ENCODE data around the gene SPATA17. TPM values are rescaled to one million over a fixed set of nuclear protein-coding genes. Genes with fewer than 3 reads are reported as not detected.

The SPATA17 gene
- total and polyA plus RNA-seq, 2 donors (not counting 3 experiments of a cell fraction or from before 2014, with no cell fraction given) = not detected

DNA sequence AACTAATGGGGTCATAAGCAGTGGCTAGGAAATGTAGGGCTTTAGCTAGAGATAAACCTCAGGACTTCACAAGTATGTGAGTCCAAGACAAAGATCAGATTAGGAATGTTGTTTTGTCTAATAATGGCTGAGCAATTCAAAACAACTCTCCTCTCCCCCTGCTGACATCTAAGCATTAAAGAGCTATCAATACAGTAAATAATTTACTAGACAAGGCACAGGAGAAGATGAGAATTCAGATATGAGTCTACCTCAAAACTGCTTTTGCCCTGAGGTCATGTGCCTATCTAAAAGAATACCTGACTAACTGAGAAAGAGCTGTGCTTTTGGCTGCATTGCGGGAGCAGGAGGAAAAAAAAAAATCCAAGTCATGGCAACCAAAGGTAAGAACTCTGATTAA, 86.8 kb downstream of the SPATA17 start:
- Histone ChIP-seq H3K36me3 (ENCODE audit: control insufficient read depth in 2 of 2, extremely low read depth in 1 of 2, insufficient read depth in 2 of 2, low read length in 2 of 2) (no peaks in the 10 kb centered on the region), H3K9me3 (replicated peaks; ENCODE audit: control insufficient read depth, insufficient read depth, low read length) (no peaks in the 10 kb centered on the region), H3K27ac (ENCODE audit: insufficient read depth, low read depth, low read length) (no peak overlapping the region), H3K4me3 (replicated peaks in 1 of 3; ENCODE audit: insufficient read depth in 1 of 3, low read depth in 1 of 3, low read length in 3 of 3) (no peak overlapping the region), H4K20me1 (replicated peaks; ENCODE audit: control insufficient read depth, extremely low read depth, insufficient read depth, low read length) (no peaks in the 10 kb centered on the region), H3K4me1 (ENCODE audit: control insufficient read depth, extremely low read depth, insufficient read depth, low read length) (no peaks in the 10 kb centered on the region), H2AFZ (ENCODE audit: low read depth, low read length) (no peak overlapping the region), H3K79me2 (ENCODE audit: control insufficient read depth, insufficient read depth, low read length) (no peaks in the 10 kb centered on the region), H3K9ac (replicated peaks; ENCODE audit: extremely low read depth, insufficient read depth, low read length) (no peak overlapping the region), H3K27me3 (ENCODE audit: control insufficient read depth in 2 of 2, insufficient read depth in 2 of 2, low read length in 2 of 2) (no peaks in the 10 kb centered on the region), H3K4me2 (ENCODE audit: insufficient read depth, low read length) (no peak overlapping the region), H3K9me1 (replicated peaks; ENCODE audit: control insufficient read depth, extremely low read depth, insufficient read depth, low read length) (no peaks in the 10 kb centered on the region)
- TF ChIP-seq, protein P1, sequence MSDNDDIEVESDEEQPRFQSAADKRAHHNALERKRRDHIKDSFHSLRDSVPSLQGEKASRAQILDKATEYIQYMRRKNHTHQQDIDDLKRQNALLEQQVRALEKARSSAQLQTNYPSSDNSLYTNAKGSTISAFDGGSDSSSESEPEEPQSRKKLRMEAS (IDR thresholded peaks at IDR 0.05; ENCODE audit: insufficient read depth, insufficient read length) = no peak
- TF ChIP-seq MYC (IDR thresholded peaks at IDR 0.05; ENCODE audit: low read depth, low read length) = no peak
- TF ChIP-seq JUN (IDR thresholded peaks at IDR 0.05; ENCODE audit: borderline replicate concordance, insufficient read depth, insufficient read length, low read depth) = no peak
- TF ChIP-seq, protein P2, sequence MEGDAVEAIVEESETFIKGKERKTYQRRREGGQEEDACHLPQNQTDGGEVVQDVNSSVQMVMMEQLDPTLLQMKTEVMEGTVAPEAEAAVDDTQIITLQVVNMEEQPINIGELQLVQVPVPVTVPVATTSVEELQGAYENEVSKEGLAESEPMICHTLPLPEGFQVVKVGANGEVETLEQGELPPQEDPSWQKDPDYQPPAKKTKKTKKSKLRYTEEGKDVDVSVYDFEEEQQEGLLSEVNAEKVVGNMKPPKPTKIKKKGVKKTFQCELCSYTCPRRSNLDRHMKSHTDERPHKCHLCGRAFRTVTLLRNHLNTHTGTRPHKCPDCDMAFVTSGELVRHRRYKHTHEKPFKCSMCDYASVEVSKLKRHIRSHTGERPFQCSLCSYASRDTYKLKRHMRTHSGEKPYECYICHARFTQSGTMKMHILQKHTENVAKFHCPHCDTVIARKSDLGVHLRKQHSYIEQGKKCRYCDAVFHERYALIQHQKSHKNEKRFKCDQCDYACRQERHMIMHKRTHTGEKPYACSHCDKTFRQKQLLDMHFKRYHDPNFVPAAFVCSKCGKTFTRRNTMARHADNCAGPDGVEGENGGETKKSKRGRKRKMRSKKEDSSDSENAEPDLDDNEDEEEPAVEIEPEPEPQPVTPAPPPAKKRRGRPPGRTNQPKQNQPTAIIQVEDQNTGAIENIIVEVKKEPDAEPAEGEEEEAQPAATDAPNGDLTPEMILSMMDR (IDR thresholded peaks at IDR 0.05; ENCODE audit: extremely low read depth in 1 of 2, insufficient read depth in 1 of 2, low read depth in 1 of 2, low read length in 2 of 2) = no peak
- no peak for TF ChIP-seq GATA2 (IDR thresholded peaks at IDR 0.05; ENCODE audit: insufficient read depth, insufficient read length, low read depth, low read length)
- no peak for TF ChIP-seq POLR2A (IDR thresholded peaks at IDR 0.05; ENCODE audit: low read depth, low read length)
- TF ChIP-seq EZH2 (IDR thresholded peaks at IDR 0.05; ENCODE audit: borderline replicate concordance, low read depth, low read length, severe bottlenecking) = no peak
- no peak for TF ChIP-seq POLR2AphosphoS5 (IDR thresholded peaks at IDR 0.05; ENCODE audit: insufficient read depth, low read depth, low read length)
- no peak for TF ChIP-seq FOS (IDR thresholded peaks at IDR 0.05; ENCODE audit: borderline replicate concordance, insufficient read depth, low read length)
- FAIRE-seq (no peak), DNase-seq (ENCODE audit: low read depth, low spot score) (no peak)
- dilution Hi-C loops (cut with MboI; ENCODE audit: extremely low pct_ligation_motif_present, low sequenced_read_pairs) = no loop called here
- CTCF ChIA-PET = no interaction called here
- no TSS peak for BruUV-seq (replicated peaks)
- POLR2A ChIA-PET = no interaction called here
- intact Hi-C loops (cut with micrococcal nuclease) = no loop called here
